ENCODE data around the gene SDCCAG8. TPM values are rescaled to one million over a fixed set of nuclear protein-coding genes. Genes with fewer than 3 reads are reported as not detected.

The SDCCAG8 gene
- total RNA-seq, 1 donor from 2014 or later = 92.7 TPM

GRCh38 chr1:243474906-243475305, 219.1 kb downstream of the SDCCAG8 start:
- H3K4me3 ChIP-seq = no peak overlapping the region
- ATAC-seq (no peak), DNase-seq (no peak)
- H3K27ac ChIP-seq = no peak overlapping the region
- H3K27me3 ChIP-seq (ENCODE audit: low read depth) = no peaks in the 10 kb centered on the region
- H3K9me3 ChIP-seq = no peaks in the 10 kb centered on the region
- intact Hi-C loops (cut with DNase I) = no loop called here
- H3K36me3 ChIP-seq = peaks cover 9% of the 10 kb centered on the region
- peaks cover 17% of the 10 kb centered on the region for H3K4me1 ChIP-seq
- no peak for TF ChIP-seq CTCF (IDR thresholded peaks at IDR 0.05)

- no peak for DNase-seq
- no peak for ATAC-seq
- H3K4me1 ChIP-seq = peaks cover 17% of the 10 kb centered on the region
- no peak for TF ChIP-seq CTCF (IDR thresholded peaks at IDR 0.05)
- H3K9me3 ChIP-seq = no peaks in the 10 kb centered on the region
- intact Hi-C loops (cut with DNase I) = no loop called here
- no peak overlapping the region for H3K4me3 ChIP-seq
- no peaks in the 10 kb centered on the region for H3K27me3 ChIP-seq (ENCODE audit: low read depth)
- H3K36me3 ChIP-seq = peaks cover 9% of the 10 kb centered on the region
- H3K27ac ChIP-seq = no peak overlapping the region
Observed at GRCh38 chr1:243475966-243476365, 220.1 kb downstream of the SDCCAG8 start.

GRCh38 chr1:243477731-243478290, 222.0 kb downstream of the SDCCAG8 start:
- no peaks in the 10 kb centered on the region for H3K27me3 ChIP-seq (ENCODE audit: low read depth)
- no peak for TF ChIP-seq CTCF (IDR thresholded peaks at IDR 0.05)
- H3K4me1 ChIP-seq = peaks cover 16% of the 10 kb centered on the region
- H3K36me3 ChIP-seq = peaks cover 9% of the 10 kb centered on the region
- intact Hi-C loops (cut with DNase I) = no loop called here
- H3K9me3 ChIP-seq = no peaks in the 10 kb centered on the region
- no peak overlapping the region for H3K4me3 ChIP-seq
- ATAC-seq (no peak), DNase-seq (no peak)
- H3K27ac ChIP-seq = no peak overlapping the region

- ATAC-seq (no peak), DNase-seq (no peak)
- H3K4me1 ChIP-seq = peaks cover 16% of the 10 kb centered on the region
- intact Hi-C loops (cut with DNase I) = no loop called here
- no peaks in the 10 kb centered on the region for H3K9me3 ChIP-seq
- H3K36me3 ChIP-seq = peaks cover 5% of the 10 kb centered on the region
- TF ChIP-seq CTCF (IDR thresholded peaks at IDR 0.05) = no peak
- no peak overlapping the region for H3K4me3 ChIP-seq
- no peaks in the 10 kb centered on the region for H3K27me3 ChIP-seq (ENCODE audit: low read depth)
- H3K27ac ChIP-seq = no peak overlapping the region
Observed at GRCh38 chr1:243481101-243481500, 225.3 kb downstream of the SDCCAG8 start.

GRCh38 chr1:243482141-243483022, 226.5 kb downstream of the SDCCAG8 start:
- no peaks in the 10 kb centered on the region for H3K36me3 ChIP-seq
- ATAC-seq (peak; percentile 31 to 35), DNase-seq (no peak)
- H3K27me3 ChIP-seq (ENCODE audit: low read depth) = no peaks in the 10 kb centered on the region
- peak overlapping the region; percentile 44 for H3K4me3 ChIP-seq
- H3K27ac ChIP-seq = no peak overlapping the region
- no peak for TF ChIP-seq CTCF (IDR thresholded peaks at IDR 0.05)
- no peaks in the 10 kb centered on the region for H3K9me3 ChIP-seq
- peaks cover 16% of the 10 kb centered on the region for H3K4me1 ChIP-seq
- intact Hi-C loops (cut with DNase I) = no loop called here
